GM18498 (cell line): ENCODE measurements around the gene ARVCF.

Experiments
- ATAC-seq: cut with Tn5 transposase; IDR thresholded peaks from one replicate; pipeline ENCODE4 v1.9.1; 2021; ENCODE audit warnings: mild to moderate bottlenecking, moderate library complexity; ENCODE audit not compliant: unreplicated experiment

The ARVCF gene

GRCh38 chr22:20053407-20054033 lies 36.9 kb upstream of the ARVCF start:
- no peak for ATAC-seq

DNA sequence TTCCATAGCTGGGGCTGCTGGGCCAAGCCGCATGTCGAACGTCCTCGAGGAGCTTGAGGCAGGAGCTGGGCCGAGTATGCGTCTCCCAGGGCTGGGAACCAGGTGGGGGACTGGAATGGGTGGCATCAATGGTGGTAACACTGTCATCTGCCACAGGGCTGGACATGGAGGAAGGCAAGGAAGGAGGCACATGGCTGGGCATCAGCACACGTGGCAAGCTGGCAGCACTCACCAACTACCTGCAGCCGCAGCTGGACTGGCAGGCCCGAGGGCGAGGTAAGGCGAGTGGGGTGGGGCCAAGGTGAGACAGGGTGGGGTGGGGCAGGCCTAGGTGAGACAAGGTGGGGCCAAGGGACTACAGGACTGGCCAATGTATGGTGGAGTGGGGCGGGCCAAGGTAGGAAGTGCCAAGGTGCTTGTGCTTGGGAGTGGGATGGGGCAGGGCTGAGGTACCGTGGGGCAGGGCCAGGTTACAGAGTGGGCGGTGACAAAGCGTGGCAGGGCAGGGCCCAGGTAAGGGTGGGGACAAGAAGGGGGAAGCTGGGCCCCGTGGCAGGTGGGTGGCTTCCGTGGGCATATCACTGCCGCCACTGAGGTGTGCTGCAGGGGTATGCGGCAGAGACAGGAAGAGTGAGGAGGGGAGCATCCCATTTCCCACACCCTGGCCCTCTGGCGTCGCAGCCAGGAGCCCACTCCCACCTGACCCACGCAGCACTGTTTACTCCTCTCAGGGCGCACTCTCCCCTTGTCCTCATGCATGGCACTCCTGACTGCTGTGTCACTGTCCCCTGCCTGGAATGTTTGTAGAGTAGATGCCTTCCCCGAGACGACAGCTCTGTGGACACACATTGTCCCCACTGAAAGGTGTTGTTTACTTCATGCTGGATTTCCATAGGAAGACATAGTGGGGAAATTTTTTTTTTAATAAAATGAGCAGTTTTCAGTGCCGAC lies 36.0 kb upstream of the ARVCF start:
- ATAC-seq = no peak

DNA sequence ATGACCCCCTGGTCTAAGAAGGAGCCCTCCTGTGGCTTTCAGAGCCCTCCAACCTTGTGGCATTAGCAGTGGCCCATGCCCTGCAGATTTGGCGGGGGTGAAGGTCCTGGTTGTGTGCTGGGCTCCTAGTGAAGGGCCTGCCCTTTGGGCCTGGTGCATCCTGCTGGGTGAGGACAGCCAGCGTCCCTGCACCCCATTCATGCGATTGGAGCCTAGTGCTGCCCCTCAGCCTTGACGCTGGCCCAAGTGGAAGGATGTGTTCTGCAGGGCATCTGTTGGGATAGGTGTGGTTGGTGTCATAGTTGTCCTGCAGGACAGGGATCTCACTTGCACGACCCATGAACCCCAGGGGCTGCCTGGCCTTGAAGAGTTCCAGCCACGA lies 35.3 kb upstream of the ARVCF start:
- no peak for ATAC-seq

DNA sequence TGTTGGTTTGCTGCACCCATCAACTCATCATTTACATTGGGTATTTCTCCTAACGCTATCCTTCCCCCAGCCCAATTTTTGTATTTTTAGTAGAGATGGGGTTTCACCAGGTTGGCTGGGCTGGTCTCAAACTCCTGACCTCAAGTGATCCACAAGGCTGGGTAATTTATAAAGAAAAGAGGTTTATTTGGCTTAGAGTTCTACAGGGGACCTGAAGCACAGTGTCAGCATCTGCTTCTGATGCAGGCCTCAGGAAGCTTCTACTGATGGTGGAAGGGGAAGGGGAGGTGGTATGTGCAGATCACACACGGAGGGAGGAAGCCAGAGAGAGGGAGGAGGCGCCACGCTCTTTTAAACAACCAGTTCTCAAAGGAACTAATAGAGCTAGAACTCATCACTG lies 30.1 kb upstream of the ARVCF start:
- ATAC-seq = no peak

DNA sequence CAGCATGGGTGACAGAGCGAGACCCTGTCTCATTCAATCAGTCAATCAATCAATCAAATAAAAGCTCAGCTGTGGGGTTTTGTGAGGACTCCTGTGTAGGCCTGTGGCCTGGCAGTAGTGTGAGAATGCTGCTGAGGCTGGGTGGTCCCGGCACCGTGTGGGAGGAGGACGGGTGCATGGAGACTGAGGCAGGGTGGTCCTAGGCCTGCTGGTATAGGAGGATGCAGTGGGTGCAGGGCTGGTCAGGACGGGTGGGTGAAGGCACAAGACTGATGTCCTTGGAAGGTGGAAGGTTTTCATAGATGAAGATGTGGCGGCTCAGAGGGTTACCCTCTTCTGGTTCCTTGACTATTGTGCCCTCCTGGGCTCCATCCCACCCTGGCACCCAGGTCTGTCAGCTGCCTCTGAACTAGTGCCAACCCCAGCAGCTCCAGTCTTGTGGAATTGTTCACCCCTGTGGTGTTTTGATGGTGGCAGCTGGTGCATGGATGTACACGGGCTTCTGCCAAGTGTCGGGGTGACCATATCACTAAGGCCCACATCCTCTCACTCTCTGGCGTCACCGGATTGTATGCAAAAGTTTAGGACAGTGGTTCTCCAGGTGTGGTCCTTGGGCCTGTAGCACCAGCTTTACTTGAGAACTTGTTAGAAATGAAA lies 28.0 kb upstream of the ARVCF start:
- no peak for ATAC-seq

DNA sequence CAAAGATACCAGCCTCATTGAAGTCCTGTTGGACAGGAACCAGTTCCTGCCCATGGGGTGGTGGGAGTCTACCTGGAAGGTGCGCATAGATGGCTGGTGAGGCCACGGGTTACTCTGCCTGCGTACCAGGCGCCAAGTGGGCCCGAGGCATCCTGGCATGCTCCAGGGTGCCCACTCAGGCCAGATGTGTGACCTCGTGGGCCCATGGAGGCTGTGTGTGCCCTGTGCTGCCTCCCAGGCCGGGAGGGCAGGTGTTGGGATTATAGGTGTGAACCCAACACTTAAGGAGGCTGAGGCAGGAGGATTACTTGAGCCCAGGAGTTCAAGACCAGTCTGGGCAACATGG lies 27.3 kb upstream of the ARVCF start:
- ATAC-seq = no peak

GRCh38 chr22:20043057-20043996 lies 26.7 kb upstream of the ARVCF start:
- no peak for ATAC-seq

- no peak for ATAC-seq
These were observed 23.9 kb upstream of the ARVCF start for GRCh38 chr22:20040327-20041200.

GRCh38 chr22:20039683-20040325 lies 23.2 kb upstream of the ARVCF start:
- no peak for ATAC-seq

DNA sequence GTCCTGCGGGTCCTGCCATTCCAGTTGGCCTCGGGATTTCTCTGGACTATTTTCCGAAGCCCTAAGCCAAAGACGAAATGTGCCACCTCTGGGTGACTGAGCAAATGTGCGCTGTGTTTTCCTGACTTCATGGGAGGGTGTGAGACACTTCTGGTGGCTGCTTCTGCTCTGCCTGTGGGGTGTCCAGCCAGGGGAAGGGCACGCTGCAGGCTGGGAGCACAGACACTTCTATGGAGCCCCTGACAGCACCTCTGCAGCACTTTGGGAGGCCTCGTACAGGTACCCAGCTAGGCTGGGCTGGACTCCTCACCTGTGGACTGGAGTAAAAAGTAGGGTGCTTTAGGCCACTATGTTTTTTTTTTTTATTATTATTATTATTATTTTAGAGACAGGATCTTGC lies 22.0 kb upstream of the ARVCF start:
- no peak for ATAC-seq

DNA sequence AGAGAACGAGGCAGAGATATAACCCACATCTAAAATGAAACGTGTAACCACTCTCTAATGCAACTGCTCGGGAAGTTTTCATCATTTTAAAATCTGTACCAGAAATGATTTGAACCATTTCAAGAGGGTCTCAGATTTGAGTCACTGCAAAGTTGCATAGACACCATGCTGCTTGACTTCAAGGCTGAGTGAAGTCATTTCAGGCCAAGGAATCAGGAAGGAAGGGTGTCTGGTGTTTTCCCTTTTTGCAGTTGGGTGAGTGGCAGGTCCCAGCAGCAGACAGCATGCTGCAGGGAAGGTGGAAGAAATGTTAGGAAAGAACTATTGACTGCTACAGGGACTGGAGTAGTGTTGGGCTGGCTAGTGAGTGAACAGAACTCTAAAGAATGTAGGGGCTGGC lies 20.8 kb upstream of the ARVCF start:
- ATAC-seq = no peak

DNA sequence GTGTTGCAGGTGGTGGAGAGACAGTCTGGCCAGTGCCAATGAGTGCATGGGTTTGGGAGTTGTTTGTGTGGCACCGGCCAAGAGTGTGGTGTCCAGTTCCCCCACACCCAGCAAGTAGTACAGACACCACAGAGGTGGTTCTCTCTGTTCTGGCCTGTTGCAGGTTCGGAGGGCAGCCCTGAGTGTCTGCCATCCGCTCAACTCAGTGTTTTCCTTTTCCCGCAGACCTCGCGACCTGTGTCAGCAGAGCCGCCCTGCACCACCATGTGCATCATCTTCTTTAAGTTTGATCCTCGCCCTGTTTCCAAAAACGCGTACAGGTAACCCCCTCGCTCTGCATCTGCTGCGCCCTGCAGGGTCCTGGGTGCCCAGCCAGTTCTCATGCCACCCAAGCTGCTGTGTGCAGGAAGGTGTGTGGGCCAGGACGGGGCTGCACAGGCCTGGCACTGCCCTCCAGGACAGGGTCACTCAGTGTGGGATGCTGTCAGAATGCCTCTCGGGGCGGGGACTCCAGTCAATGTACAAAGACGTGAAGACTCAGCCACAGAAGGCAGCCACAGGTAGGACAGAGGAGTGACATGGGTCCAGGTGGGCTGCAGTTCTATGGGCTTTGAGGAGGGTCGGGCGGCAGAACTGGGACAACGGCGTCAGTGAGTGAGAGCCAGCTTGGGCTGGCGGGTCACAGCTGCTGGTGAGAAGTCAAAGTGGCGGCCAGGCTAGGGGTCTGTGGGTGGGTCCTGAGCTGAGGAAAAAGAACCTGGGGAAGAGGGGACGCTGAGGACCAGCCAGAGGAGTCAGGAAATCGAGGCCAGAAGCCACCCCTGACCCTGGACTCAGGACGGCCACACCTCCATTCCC lies 20.1 kb upstream of the ARVCF start:
- ATAC-seq = no peak

DNA sequence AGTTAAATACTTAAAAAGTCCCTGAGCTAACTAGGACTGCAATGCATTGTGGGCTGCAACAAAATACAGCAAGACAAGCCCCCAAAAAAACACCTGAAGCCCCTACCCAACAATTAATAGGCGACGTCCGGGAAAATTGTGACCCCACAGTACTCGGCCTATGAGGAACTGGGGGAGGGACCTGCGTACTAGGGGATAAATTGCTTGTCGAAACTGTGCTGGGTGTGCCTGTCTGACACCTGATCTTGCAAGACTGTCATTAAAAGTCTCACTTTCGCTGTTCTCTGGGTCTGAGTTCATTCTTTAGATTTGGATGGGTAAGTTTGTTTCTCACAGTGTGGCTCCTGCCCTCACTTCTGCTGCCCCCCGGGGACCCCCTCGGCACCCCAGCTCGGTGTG lies 19.5 kb upstream of the ARVCF start:
- no peak for ATAC-seq

DNA sequence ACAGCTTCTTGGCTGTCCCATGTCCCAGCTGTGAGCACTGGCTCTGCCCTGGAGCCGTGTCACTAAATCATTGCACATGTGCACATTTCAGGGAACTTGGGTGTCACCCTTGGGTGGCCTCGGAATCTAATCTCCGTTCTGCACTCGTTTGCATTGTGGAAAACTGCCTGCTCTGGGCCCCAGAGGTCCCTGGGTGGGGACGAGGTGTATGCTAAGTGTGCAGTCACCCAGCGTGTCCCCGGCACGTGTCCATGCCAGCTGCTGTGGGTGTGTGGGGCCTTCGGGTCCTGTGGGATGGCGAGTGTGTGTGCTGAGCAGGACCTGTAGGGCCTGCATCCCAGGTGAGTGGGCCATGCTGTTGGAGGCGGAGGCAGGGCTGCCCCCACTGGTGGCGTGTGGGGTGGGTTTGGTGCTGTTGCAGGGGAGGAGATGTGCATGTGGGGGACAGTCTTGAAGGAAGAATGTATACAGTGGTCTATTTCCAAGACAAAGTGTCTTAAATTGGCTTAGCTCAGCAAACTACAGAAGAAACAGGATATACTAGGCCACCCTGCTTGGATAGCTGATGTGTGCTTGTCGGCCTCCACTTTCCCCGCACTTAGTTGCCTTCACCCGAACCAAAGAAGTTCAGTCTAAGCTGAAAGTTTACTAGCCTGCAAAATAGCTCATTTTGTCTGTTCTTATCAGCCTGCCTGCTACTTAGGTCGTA lies 18.9 kb upstream of the ARVCF start:
- no peak for ATAC-seq

DNA sequence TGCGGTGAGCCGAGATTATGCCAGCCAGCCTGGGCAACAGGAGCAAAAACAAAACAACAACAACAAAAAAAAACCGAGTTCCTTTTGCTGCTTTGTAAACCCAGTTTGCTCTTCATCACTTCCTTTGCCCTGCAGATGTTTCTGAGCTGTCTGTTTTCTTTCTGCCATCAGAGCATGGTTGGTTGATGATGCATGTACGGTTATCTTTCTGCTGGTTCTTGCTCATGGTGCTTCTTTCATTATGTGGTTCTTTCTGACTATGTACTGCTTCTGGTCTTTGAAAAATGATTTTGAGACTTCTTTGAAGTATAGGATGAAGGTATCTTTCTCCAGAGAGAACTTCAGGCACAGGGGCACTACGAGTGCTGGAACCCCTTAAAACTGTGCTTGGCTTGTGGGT lies 17.5 kb upstream of the ARVCF start:
- no peak for ATAC-seq

DNA sequence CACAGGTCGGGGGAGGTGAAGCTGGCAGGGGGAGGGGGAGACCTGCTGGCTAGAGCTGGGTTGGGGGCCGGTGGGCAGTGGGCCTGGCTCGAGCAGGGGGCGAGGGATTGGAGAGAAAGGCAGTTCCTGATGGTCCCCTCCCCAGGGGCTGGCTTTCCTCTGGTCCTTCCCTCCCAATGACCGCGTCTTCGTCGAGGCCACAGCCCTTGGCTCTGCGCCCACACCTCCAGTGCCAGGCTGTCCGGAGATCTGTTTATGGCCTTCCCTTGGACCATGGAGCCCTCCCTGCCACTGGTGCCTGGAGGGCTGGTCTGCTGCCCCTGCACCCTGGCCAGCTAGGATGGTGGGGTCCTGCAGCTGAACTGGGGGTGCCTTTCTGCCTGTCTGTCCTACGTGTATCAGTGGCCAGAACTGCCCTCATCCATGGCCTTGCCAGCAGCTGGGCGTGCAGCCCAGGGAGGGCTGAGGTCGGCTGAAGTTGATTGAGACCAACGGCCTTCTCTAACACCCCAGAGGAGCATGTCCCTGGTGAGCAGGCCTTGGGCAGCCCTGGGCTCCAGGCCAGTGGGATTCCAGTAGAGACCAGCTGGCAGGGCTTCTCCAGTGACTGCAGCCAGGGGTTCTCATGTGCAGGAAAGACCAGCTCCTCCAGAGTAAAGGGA lies 16.6 kb upstream of the ARVCF start:
- ATAC-seq = no peak

GRCh38 chr22:20032407-20032991 lies 15.9 kb upstream of the ARVCF start:
- ATAC-seq = no peak
